HG02870 (cell line): ENCODE data around the gene FBXL17.
"Not testable (repeated sequence)": the region's sequence is repeated elsewhere in the genome, so short reads cannot be mapped to it uniquely, and the experiment has no call there.

Experiments used
- ATAC-seq: cut with Tn5 transposase; IDR thresholded peaks from one replicate; pipeline ENCODE4 v1.9.1; 2021; ENCODE audit warnings: mild to moderate bottlenecking, moderate library complexity; ENCODE audit not compliant: unreplicated experiment

FBXL17 gene

GRCh38 chr5:108381954-108382783 lies at the start of gene FBXL17:
Gene FBXL17, minus strand, starts transcription at chr5:108382098.
- peak; percentile 75 for ATAC-seq

- no peak for ATAC-seq
Observed at GRCh38 chr5:108430931-108431608, 49.2 kb upstream of the FBXL17 start.

GRCh38 chr5:108421713-108422112 lies 39.8 kb upstream of the FBXL17 start:
- ATAC-seq = no peak

GRCh38 chr5:108420755-108421154 lies 38.9 kb upstream of the FBXL17 start:
- no peak for ATAC-seq

GRCh38 chr5:108420158-108420557 lies 38.3 kb upstream of the FBXL17 start:
- ATAC-seq = no peak

GRCh38 chr5:108418197-108418596 lies 36.3 kb upstream of the FBXL17 start:
- no peak for ATAC-seq

GRCh38 chr5:108417166-108417670 lies 35.3 kb upstream of the FBXL17 start:
- ATAC-seq = no peak

- no peak for ATAC-seq
Observed at GRCh38 chr5:108415726-108416125, 33.8 kb upstream of the FBXL17 start.

- no peak for ATAC-seq
Observed at GRCh38 chr5:108409786-108410185, 27.9 kb upstream of the FBXL17 start.

GRCh38 chr5:108405201-108405600 lies 23.3 kb upstream of the FBXL17 start:
- not testable (repeated sequence) for ATAC-seq

GRCh38 chr5:108398964-108399363 lies 17.1 kb upstream of the FBXL17 start:
- ATAC-seq = no peak

- not testable (repeated sequence) for ATAC-seq
Observed at GRCh38 chr5:108396837-108397236, 14.9 kb upstream of the FBXL17 start.

GRCh38 chr5:108387758-108388157 lies 5.9 kb upstream of the FBXL17 start:
- no peak for ATAC-seq

GRCh38 chr5:108386345-108387061 lies 4.6 kb upstream of the FBXL17 start:
- no peak for ATAC-seq

GRCh38 chr5:108384741-108385140 lies 2.8 kb upstream of the FBXL17 start:
- ATAC-seq = no peak

GRCh38 chr5:108382784-108383330 lies 959 bp upstream of the FBXL17 start:
- ATAC-seq = no peak

GRCh38 chr5:108381350-108381953 lies 446 bp downstream of the FBXL17 start:
- ATAC-seq = peak; percentile 37

GRCh38 chr5:108380531-108381349 lies 1.2 kb downstream of the FBXL17 start:
- peak; percentile 30 for ATAC-seq

GRCh38 chr5:108379722-108380530 lies 2.0 kb downstream of the FBXL17 start:
- ATAC-seq = no peak
